Naive thymus-derived CD4-positive, alpha-beta T cell (primary cell): ENCODE data around the gene HMG20B. TPM values are rescaled to one million over a fixed set of nuclear protein-coding genes. Genes with fewer than 3 reads are reported as not detected.

Experiments used
- ATAC-seq: fragments of 150-1000 bp; cut with Tn5 transposase; 2 replicates; pipeline ENCODE4 v1.10.0; 2021; ENCODE audit warnings: mild to moderate bottlenecking, moderate library complexity
- CTCF ChIA-PET: fragments of 350-600 bp; sonication (Branson Sonifier 250); formaldehyde crosslinking; loops from one replicate; lab custom pipeline; 2021; ENCODE audit warnings: antibody characterized with exemption; lab: Charles Lee
- POLR2A ChIA-PET: fragments of 350-600 bp; sonication (Branson Sonifier 250); formaldehyde crosslinking; loops from one replicate; lab custom pipeline; 2021; ENCODE audit warnings: antibody characterized with exemption, inconsistent platforms; lab: Charles Lee
- DNase-seq, 9 donors: peaks; one replicate each; pipeline versions ENCODE4 v3.0.0 to v3.0.0-alpha.2; 2020 to 2022; ENCODE audit warnings: mixed read lengths in 1 of 9
- H3K27ac ChIP-seq: one replicate; pipeline ENCODE4 v1.7.0; 2013; ENCODE audit warnings: mild to moderate bottlenecking, low read depth, low read length, moderate library complexity
- H3K27me3 ChIP-seq, 2 donors: one replicate each; pipeline ENCODE4 v1.7.0; 2013; ENCODE audit warnings: low read length in 2 of 2, mild to moderate bottlenecking in 2 of 2, moderate library complexity in 2 of 2; ENCODE audit not compliant: control insufficient read depth in 2 of 2, insufficient read depth in 2 of 2
- H3K36me3 ChIP-seq, 3 experiments: 1 replicate in 2 of 3; 2 replicates in 1 of 3; pipeline ENCODE4 v1.7.0; 2013; ENCODE audit warnings: low read length in 3 of 3, mild to moderate bottlenecking in 3 of 3, moderate library complexity in 1 of 3; ENCODE audit not compliant: insufficient read depth in 3 of 3, control insufficient read depth in 2 of 3
- H3K4me1 ChIP-seq, 2 donors: one replicate each; pipeline ENCODE4 v1.7.0; 2013; ENCODE audit warnings: low read length in 2 of 2, mild to moderate bottlenecking in 2 of 2, moderate library complexity in 1 of 2; ENCODE audit not compliant: control insufficient read depth in 2 of 2, insufficient read depth in 2 of 2
- H3K4me3 ChIP-seq: 2 replicates; pipeline ENCODE4 v1.7.0; 2013; ENCODE audit warnings: mild to moderate bottlenecking, low read length
- H3K9me3 ChIP-seq, 3 experiments: 1 replicate in 2 of 3; 2 replicates in 1 of 3; pipeline ENCODE4 v1.7.0; 2013; ENCODE audit warnings: low read length in 3 of 3; ENCODE audit not compliant: control insufficient read depth in 2 of 3
- H3K27ac Mint-ChIP-seq, 9 donors: one replicate each; pipeline ENCODE4 v1.8.0; 2020 to 2022; ENCODE audit warnings: mixed read lengths in 9 of 9, mild to moderate bottlenecking in 8 of 9, moderate library complexity in 5 of 9, inconsistent platforms in 2 of 9
- H3K27me3 Mint-ChIP-seq, 5 donors: one replicate each; pipeline ENCODE4 v1.8.0; 2021 to 2022; ENCODE audit warnings: mixed read lengths in 5 of 5, mild to moderate bottlenecking in 1 of 5
- H3K36me3 Mint-ChIP-seq, 5 donors: one replicate each; pipeline ENCODE4 v1.8.0; 2020 to 2022; ENCODE audit warnings: mixed read lengths in 5 of 5, mild to moderate bottlenecking in 3 of 5, inconsistent platforms in 1 of 5
- H3K4me1 Mint-ChIP-seq, 7 donors: one replicate each; pipeline ENCODE4 v1.8.0; 2020 to 2022; ENCODE audit warnings: mixed read lengths in 7 of 7, mild to moderate bottlenecking in 3 of 7, inconsistent platforms in 1 of 7
- H3K4me3 Mint-ChIP-seq, 10 donors: one replicate each; pipeline ENCODE4 v1.8.0; 2020 to 2022; ENCODE audit warnings: mild to moderate bottlenecking in 10 of 10, mixed read lengths in 10 of 10, moderate library complexity in 6 of 10, inconsistent platforms in 2 of 10
- H3K9me3 Mint-ChIP-seq, 11 donors: one replicate each; pipeline ENCODE4 v1.8.0; 2020 to 2022; ENCODE audit warnings: mixed read lengths in 11 of 11, mild to moderate bottlenecking in 4 of 11, inconsistent platforms in 1 of 11, moderate library complexity in 1 of 11
- intact Hi-C, 2 donors: fragments of 100-400 bp; cut with micrococcal nuclease; formaldehyde crosslinking; loops; one replicate each; pipeline ENCODE4 v1.15.1; 2023
- polyA plus RNA-seq, 2 donors: library from polyadenylated mRNA; unstranded; fragments of 300-500 nt; fragmentation: Illumina TruSeq; gene quantifications; one replicate each; pipeline ENCODE4 v1.2.3, GENCODE V29; 2021
- total RNA-seq, 6 experiments: library from RNA in 5 of 6; stranded (reverse) in 5 of 6; gene quantifications; 1 replicate in 5 of 6; 2 replicates in 1 of 6; pipeline ENCODE4 v1.2.3 and lab custom pipeline; 2021 to 2026

Gene HMG20B
- total and polyA plus RNA-seq, 7 experiments from 2014 or later: 37.9 to 65.6 (median 53.0) TPM

DNA sequence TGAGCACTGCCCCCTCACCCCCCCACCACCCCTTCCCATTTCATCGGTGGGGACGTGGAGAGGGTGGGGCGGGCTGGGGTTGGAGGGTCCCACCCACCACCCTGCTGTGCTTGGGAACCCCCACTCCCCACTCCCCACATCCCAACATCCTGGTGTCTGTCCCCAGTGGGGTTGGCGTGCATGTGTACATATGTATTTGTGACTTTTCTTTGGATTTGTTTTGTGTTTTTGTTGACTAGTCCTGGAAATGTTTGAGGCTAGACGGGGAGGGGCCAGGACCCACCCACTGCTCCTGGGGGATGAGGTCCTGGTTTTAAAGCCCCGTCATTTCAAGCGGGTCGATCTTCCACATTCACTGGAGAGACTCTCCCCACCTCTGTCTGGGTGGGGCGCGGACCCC is 36.8 kb upstream of the HMG20B start:
- Histone ChIP-seq H3K27ac (no peak overlapping the region), H3K4me1 (no peaks in the 10 kb centered on the region), H3K27me3 (no peaks in the 10 kb centered on the region), H3K4me3 (no peak overlapping the region), H3K9me3 (no peaks in the 10 kb centered on the region), H3K36me3 (peaks cover 0 to 65% (median 0%) of the 10 kb centered on the region in 3 experiments)
- DNase-seq (no peak), ATAC-seq (no peak)
- intact Hi-C loops: no loop called here
- H3K36me3 Mint-ChIP-seq: peaks cover 4 to 22% (median 7%) of the 10 kb centered on the region in 5 donors
- no peaks in the 10 kb centered on the region for H3K27me3 Mint-ChIP-seq
- peaks cover 0 to 2% (median 0%) of the 10 kb centered on the region in 7 donors for H3K4me1 Mint-ChIP-seq
- H3K4me3 Mint-ChIP-seq: no peak overlapping the region
- H3K9me3 Mint-ChIP-seq: peaks cover 0 to 2% (median 0%) of the 10 kb centered on the region in 11 donors
- peak overlapping the region in 2 of 9 donors; percentile 52 to 63 for H3K27ac Mint-ChIP-seq
- ChIA-PET CTCF (no interaction called here), POLR2A (no interaction called here)

DNA sequence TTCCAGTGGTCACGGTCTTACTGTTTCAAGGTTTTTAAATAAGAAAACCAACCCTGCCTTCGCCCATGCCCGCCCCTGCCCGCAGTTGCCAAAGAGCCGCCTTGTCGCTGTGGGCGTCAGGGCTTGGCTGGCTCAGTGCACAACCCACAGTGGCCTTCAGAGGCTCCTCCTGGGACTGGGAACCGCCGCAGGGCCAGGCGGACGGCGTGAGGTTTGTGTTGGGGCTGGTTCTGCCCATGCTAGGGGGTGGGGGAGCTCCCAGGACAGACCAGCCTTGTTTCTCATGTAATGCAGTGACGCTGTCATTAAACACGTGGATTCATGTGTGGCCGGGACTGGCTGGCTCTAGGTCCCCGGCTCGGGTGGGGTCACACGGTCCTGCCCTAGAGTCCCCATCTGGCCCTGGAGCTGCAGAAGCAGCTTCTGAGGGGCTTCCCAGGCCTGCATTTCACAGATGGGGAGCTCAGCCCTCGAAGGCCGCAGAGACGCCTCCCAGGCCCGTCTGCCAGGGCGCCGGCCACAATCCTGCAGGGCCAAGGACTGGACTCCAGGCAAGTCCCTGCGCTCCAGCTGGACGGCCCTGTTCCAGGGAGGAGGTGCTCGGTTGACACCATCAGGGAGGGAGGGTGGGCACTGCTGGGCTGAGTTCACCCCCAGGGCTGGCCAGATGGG is 36.2 kb upstream of the HMG20B start:
- DNase-seq (no peak), ATAC-seq (no peak)
- no peak overlapping the region for H3K27ac ChIP-seq
- H3K4me1 Mint-ChIP-seq: peaks cover 0 to 2% (median 0%) of the 10 kb centered on the region in 7 donors
- H3K4me1 ChIP-seq: no peaks in the 10 kb centered on the region
- CTCF ChIA-PET: no interaction called here
- H3K9me3 ChIP-seq: no peaks in the 10 kb centered on the region
- POLR2A ChIA-PET: interaction anchor here (0.5 kb wide), 1 partner anchor 740 kb away, joined by 3 read pairs; no protein-coding TSS in a partner anchor
- H3K4me3 ChIP-seq: no peak overlapping the region
- no peaks in the 10 kb centered on the region for H3K27me3 Mint-ChIP-seq
- H3K27ac Mint-ChIP-seq: peak overlapping the region in 1 of 9 donors; percentile 52
- H3K9me3 Mint-ChIP-seq: peaks cover 0 to 2% (median 0%) of the 10 kb centered on the region in 11 donors
- no peaks in the 10 kb centered on the region for H3K27me3 ChIP-seq
- intact Hi-C loops: no loop called here
- no peak overlapping the region for H3K4me3 Mint-ChIP-seq
- H3K36me3 ChIP-seq: peaks cover 0 to 60% (median 0%) of the 10 kb centered on the region in 3 experiments
- H3K36me3 Mint-ChIP-seq: peaks cover 4 to 18% (median 7%) of the 10 kb centered on the region in 5 donors

DNA sequence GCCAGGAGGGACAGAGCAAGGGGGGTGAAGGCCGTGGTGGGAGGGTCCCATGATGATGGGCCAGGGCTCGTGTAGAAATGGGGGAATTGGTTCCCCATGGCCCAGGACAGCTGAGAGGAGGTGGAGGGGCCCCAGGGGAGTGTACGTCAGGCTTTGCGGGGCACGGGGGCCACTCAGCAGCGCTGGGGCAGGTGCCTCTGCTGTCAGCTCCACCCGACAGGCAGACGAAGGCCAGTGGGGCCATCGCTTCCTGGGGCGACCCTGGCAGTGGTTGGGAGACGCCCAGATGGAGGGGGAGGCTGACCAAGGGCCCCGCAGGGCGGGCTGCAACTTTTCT is 35.7 kb upstream of the HMG20B start:
- ChIA-PET POLR2A (no interaction called here), CTCF (no interaction called here)
- peaks cover 0 to 2% (median 0%) of the 10 kb centered on the region in 11 donors for H3K9me3 Mint-ChIP-seq
- peaks cover 0 to 2% (median 0%) of the 10 kb centered on the region in 7 donors for H3K4me1 Mint-ChIP-seq
- peaks cover 0 to 55% (median 0%) of the 10 kb centered on the region in 3 experiments for H3K36me3 ChIP-seq
- no peaks in the 10 kb centered on the region for H3K9me3 ChIP-seq
- peaks cover 4 to 18% (median 7%) of the 10 kb centered on the region in 5 donors for H3K36me3 Mint-ChIP-seq
- no peak overlapping the region for H3K27ac Mint-ChIP-seq
- no peak overlapping the region for H3K4me3 ChIP-seq
- H3K4me3 Mint-ChIP-seq: no peak overlapping the region
- intact Hi-C loops: no loop called here
- no peaks in the 10 kb centered on the region for H3K4me1 ChIP-seq
- H3K27ac ChIP-seq: no peak overlapping the region
- no peaks in the 10 kb centered on the region for H3K27me3 ChIP-seq
- DNase-seq (no peak), ATAC-seq (no peak)
- H3K27me3 Mint-ChIP-seq: no peaks in the 10 kb centered on the region

DNA sequence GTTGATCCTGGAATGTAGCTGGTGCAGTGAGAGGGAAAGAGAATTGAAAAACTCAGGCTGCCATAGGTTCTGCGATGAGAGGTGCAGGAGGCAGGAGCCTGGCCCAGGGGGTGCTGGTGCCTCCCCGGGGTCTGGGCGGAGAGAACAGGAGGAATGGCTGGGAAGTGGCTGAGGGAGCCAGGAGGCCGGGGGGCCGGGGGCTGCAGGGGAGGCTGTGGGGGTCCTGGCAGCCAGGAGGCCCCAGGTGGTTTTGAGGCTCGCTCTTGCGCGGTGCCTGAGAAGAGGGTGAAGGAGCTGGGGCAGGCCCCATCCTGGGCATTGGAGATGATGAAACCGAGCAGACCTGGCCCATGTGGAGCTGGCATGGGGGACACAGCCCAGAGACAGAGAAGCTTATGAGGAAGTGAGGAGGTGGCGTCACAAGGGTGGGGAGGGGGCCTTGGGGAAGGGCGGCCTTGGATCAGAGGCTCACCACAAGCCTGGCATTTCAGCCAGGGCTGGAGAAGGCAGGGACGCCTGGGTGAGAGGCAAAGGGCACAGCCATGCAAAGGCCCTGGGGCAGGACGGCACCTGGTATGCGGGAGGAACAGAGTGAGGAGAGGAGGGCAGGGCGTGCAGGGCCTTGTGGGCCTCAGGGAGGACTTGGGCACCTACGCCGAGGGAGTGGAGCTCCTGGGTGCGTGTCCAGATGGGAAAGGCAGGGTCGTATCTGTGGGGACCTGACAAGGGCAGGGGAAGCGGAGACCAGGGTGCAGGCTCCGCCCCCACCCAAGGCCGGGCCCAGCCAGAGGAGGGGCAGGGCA is 35.1 kb upstream of the HMG20B start:
- Mint-ChIP-seq H3K36me3 (peaks cover 4 to 18% (median 7%) of the 10 kb centered on the region in 5 donors), H3K27ac (peak overlapping the region in 2 of 9 donors; percentile 40 to 76), H3K9me3 (peaks cover 0 to 2% (median 0%) of the 10 kb centered on the region in 11 donors), H3K27me3 (no peaks in the 10 kb centered on the region), H3K4me3 (no peak overlapping the region), H3K4me1 (peaks cover 0 to 2% (median 0%) of the 10 kb centered on the region in 7 donors)
- DNase-seq: no peak
- ChIA-PET CTCF (no interaction called here), POLR2A (no interaction called here)
- Histone ChIP-seq H3K4me1 (no peaks in the 10 kb centered on the region), H3K36me3 (peaks cover 0 to 50% (median 0%) of the 10 kb centered on the region in 3 experiments), H3K27me3 (no peaks in the 10 kb centered on the region), H3K27ac (no peak overlapping the region), H3K4me3 (no peak overlapping the region), H3K9me3 (no peaks in the 10 kb centered on the region)
- peak; percentile 28 for ATAC-seq
- intact Hi-C loops: no loop called here

DNA sequence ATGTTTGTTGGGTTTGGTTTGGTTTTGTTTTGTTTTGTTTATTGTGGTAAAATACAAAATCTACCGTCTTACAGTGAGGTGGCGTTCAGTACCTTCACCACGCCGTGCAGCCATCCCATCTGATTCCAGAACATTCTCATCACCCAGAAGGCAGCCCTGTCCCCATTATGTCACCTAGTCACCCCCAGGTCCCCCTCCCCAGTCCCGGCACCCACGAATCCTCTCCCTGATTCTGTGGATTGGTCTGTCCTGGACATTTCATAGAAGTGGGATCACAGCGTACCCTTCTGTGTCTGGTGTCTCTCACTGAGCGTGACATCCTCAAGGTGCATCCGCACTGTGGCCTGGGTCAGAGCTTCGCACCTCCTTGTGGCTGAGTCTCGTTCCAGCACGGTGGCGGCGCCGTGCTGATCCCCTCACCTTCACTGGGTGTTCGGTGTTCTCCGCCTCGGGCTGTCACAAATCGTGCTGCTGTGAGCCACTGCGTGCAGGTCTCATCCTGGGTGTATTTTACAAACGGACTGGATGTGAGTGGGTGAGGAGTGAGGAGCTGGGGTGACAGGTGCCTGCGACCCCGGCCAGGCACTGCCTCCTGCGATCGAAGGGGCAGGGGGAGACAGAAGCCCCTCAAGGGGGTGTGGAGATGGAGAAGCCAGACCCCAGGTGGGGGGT is 34.4 kb upstream of the HMG20B start:
- Mint-ChIP-seq H3K27me3 (no peaks in the 10 kb centered on the region), H3K4me1 (peaks cover 0 to 2% (median 0%) of the 10 kb centered on the region in 7 donors), H3K27ac (peak overlapping the region in 4 of 9 donors; percentile 23 to 76 (median 38)), H3K9me3 (peaks cover 0 to 2% (median 0%) of the 10 kb centered on the region in 11 donors), H3K4me3 (no peak overlapping the region), H3K36me3 (peaks cover 4 to 17% (median 7%) of the 10 kb centered on the region in 5 donors)
- Histone ChIP-seq H3K9me3 (no peaks in the 10 kb centered on the region), H3K4me1 (no peaks in the 10 kb centered on the region), H3K4me3 (no peak overlapping the region), H3K36me3 (peaks cover 0 to 49% (median 0%) of the 10 kb centered on the region in 3 experiments), H3K27me3 (no peaks in the 10 kb centered on the region), H3K27ac (no peak overlapping the region)
- intact Hi-C loops: no loop called here
- DNase-seq (no peak), ATAC-seq (no peak)
- CTCF ChIA-PET: no interaction called here
- POLR2A ChIA-PET: no interaction called here

DNA sequence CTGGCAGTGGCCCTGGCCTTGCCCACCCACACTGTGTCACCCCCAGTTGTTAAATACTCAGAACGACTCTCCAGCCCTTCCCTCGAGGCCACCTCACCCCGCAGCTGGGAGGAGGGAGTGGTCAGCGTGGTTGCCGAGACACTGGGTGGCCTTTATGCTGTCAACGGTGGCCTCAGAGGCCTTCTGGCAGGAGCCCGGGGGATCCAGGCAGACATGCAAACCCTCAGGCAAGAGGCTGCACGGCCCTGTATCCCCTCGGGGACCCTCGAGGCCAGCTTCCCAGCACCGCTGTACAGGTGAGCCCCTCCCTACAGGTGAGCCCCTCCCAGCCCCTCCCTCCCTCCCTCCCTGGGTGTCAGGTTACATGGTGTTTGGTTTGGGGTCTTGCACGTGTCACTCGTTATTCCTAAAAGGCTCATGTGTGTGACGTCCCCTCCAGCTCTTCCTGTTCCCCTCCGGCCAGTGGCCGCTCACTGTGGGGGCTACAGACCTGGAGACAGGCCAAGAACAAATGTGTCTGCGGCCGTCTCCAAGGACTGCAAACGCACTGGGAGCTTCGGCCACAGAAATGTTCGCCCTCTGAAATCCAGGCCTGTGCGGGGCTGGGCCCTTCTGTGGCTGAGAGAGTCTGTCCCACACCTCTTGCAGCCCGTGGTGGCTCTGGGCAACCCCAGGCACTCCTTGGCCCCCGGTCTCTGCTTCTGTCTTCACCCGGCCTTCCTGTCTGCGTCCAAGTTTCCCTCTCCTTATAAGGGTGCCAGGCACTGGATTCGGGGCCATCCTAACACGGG is 33.6 kb upstream of the HMG20B start, which contains the start of gene TEKTIP1:
Gene TEKTIP1 (plus strand): TSS at position 210 of the 791 bp plus-strand sequence. CDS start 4 bp downstream, at position 214.
- Histone ChIP-seq H3K4me1 (no peaks in the 10 kb centered on the region), H3K9me3 (no peaks in the 10 kb centered on the region), H3K36me3 (peaks cover 0 to 49% (median 0%) of the 10 kb centered on the region in 3 experiments), H3K4me3 (no peak within 1 kb of the TSS), H3K27me3 (no peaks in the 10 kb centered on the region), H3K27ac (no peak within 1 kb of the TSS)
- intact Hi-C loops: no loop called here
- Mint-ChIP-seq H3K4me3 (no peak within 1 kb of the TSS), H3K27me3 (no peaks in the 10 kb centered on the region), H3K27ac (peak within 1 kb of the TSS in 6 of 9 donors; percentile 12 to 76 (median 37)), H3K36me3 (peaks cover 4 to 15% (median 7%) of the 10 kb centered on the region in 5 donors), H3K4me1 (peaks cover 0 to 2% (median 0%) of the 10 kb centered on the region in 7 donors), H3K9me3 (peaks cover 0 to 2% (median 0%) of the 10 kb centered on the region in 11 donors)
- ChIA-PET POLR2A (no interaction called here), CTCF (no interaction called here)
- DNase-seq (no peak), ATAC-seq (no peak)
